Activated CD4-positive, alpha-beta memory T cell treated with anti-CD3 and anti-CD28 coated beads, Interleukin-2, amount 10 ng/mL, durations not matched to agents 7 days and 5 days (primary cell): ENCODE measurements around the gene OR1D5. TPM values are rescaled to one million over a fixed set of nuclear protein-coding genes. Genes with fewer than 3 reads are reported as not detected.
"Not testable (repeated sequence)": the region's sequence is repeated elsewhere in the genome, so short reads cannot be mapped to it uniquely, and the experiment has no call there.

Experiments used
- CTCF ChIA-PET: fragments of 350-600 bp; sonication (Branson Sonifier 250); formaldehyde crosslinking; loops from one replicate; lab custom pipeline; 2021; ENCODE audit warnings: antibody characterized with exemption, inconsistent platforms; lab: Charles Lee
- POLR2A ChIA-PET: fragments of 350-600 bp; sonication (Branson Sonifier 250); formaldehyde crosslinking; loops from one replicate; lab custom pipeline; 2021; ENCODE audit warnings: antibody characterized with exemption; lab: Charles Lee
- DNase-seq: peaks from one replicate; pipeline ENCODE4 v3.0.0-alpha.2; 2020
- H3K27ac Mint-ChIP-seq: one replicate; pipeline ENCODE4 v1.8.0; 2021; ENCODE audit warnings: mild to moderate bottlenecking, mixed read lengths
- H3K27me3 Mint-ChIP-seq: one replicate; pipeline ENCODE4 v1.8.0; 2021; ENCODE audit warnings: mixed read lengths
- H3K36me3 Mint-ChIP-seq: one replicate; pipeline ENCODE4 v1.8.0; 2021; ENCODE audit warnings: low read depth, mixed read lengths
- H3K4me1 Mint-ChIP-seq: one replicate; pipeline ENCODE4 v1.8.0; 2021; ENCODE audit warnings: mixed read lengths
- H3K4me3 Mint-ChIP-seq: one replicate; pipeline ENCODE4 v1.8.0; 2021; ENCODE audit warnings: mild to moderate bottlenecking, mixed read lengths
- H3K9me3 Mint-ChIP-seq: one replicate; pipeline ENCODE4 v1.8.0; 2021; ENCODE audit warnings: mixed read lengths
- total RNA-seq, 2 experiments: library from RNA; stranded (reverse); gene quantifications; one replicate each; pipeline ENCODE4 v1.2.3, GENCODE V29; 2021

OR1D5 gene
- total RNA-seq, 2 experiments from 2014 or later = not detected

GRCh38 chr17:3037259-3037658 is 26.1 kb downstream of the OR1D5 start:
- ChIA-PET CTCF (no interaction called here), POLR2A (no interaction called here)
- Mint-ChIP-seq H3K36me3 (no peaks in the 10 kb centered on the region), H3K4me1 (peaks cover 2% of the 10 kb centered on the region), H3K27me3 (peaks cover 2% of the 10 kb centered on the region), H3K27ac (no peak overlapping the region), H3K4me3 (no peak overlapping the region), H3K9me3 (no peaks in the 10 kb centered on the region)
- no peak for DNase-seq

GRCh38 chr17:3036800-3037199 is 26.6 kb downstream of the OR1D5 start:
- no peaks in the 10 kb centered on the region for H3K9me3 Mint-ChIP-seq
- H3K4me3 Mint-ChIP-seq = no peak overlapping the region
- peaks cover 2% of the 10 kb centered on the region for H3K27me3 Mint-ChIP-seq
- POLR2A ChIA-PET = no interaction called here
- H3K27ac Mint-ChIP-seq = no peak overlapping the region
- DNase-seq = no peak
- CTCF ChIA-PET = no interaction called here
- peaks cover 2% of the 10 kb centered on the region for H3K4me1 Mint-ChIP-seq
- H3K36me3 Mint-ChIP-seq = no peaks in the 10 kb centered on the region

GRCh38 chr17:3035968-3036280 is 27.5 kb downstream of the OR1D5 start:
- no peak overlapping the region for H3K4me3 Mint-ChIP-seq
- no peaks in the 10 kb centered on the region for H3K9me3 Mint-ChIP-seq
- no peak overlapping the region for H3K27ac Mint-ChIP-seq
- ChIA-PET POLR2A (no interaction called here), CTCF (no interaction called here)
- no peak for DNase-seq
- no peaks in the 10 kb centered on the region for H3K36me3 Mint-ChIP-seq
- H3K27me3 Mint-ChIP-seq = peaks cover 2% of the 10 kb centered on the region
- H3K4me1 Mint-ChIP-seq = peaks cover 2% of the 10 kb centered on the region

GRCh38 chr17:3035256-3035967 is 28.0 kb downstream of the OR1D5 start:
- H3K27ac Mint-ChIP-seq = no peak overlapping the region
- CTCF ChIA-PET = interaction anchor here (0.7 kb wide), 1 partner anchor 247 kb away, joined by 3 read pairs; no protein-coding TSS in a partner anchor

DNA sequence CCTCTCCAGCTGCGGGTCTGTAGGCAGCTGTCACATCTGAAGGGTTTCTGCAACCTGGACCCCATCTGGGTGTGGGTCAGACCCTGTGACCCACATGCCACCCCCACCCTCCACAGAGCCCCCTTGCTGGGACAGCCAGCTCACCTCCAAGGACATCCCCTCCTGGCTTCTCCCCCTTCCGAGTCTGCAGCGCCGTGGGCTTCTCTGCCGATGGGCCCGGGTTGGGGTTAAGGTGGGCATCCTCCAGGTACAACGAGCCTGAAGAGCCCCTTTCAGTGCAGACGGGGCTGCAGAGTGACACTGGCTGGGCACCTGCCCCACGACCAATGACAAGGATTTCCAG is 28.9 kb downstream of the OR1D5 start:
- H3K27me3 Mint-ChIP-seq = no peaks in the 10 kb centered on the region
- no peak overlapping the region for H3K4me3 Mint-ChIP-seq
- H3K27ac Mint-ChIP-seq = no peak overlapping the region
- DNase-seq = peak; percentile 12
- CTCF ChIA-PET = interaction anchor here (0.7 kb wide), 1 partner anchor 246 kb away, joined by 3 read pairs; no protein-coding TSS in a partner anchor
- peaks cover under 1% of the 10 kb centered on the region for H3K4me1 Mint-ChIP-seq
- H3K36me3 Mint-ChIP-seq = peaks cover 3% of the 10 kb centered on the region
- H3K9me3 Mint-ChIP-seq = no peaks in the 10 kb centered on the region
- POLR2A ChIA-PET = no interaction called here

More at GRCh38 chr17:3035256-3035967, 28.0 kb downstream of the OR1D5 start:
- H3K27me3 Mint-ChIP-seq = peaks cover 2% of the 10 kb centered on the region
- no peak overlapping the region for H3K4me3 Mint-ChIP-seq
- no peaks in the 10 kb centered on the region for H3K9me3 Mint-ChIP-seq
- DNase-seq = peak; percentile 9
- peaks cover 2% of the 10 kb centered on the region for H3K4me1 Mint-ChIP-seq
- POLR2A ChIA-PET = no interaction called here
- no peaks in the 10 kb centered on the region for H3K36me3 Mint-ChIP-seq

DNA sequence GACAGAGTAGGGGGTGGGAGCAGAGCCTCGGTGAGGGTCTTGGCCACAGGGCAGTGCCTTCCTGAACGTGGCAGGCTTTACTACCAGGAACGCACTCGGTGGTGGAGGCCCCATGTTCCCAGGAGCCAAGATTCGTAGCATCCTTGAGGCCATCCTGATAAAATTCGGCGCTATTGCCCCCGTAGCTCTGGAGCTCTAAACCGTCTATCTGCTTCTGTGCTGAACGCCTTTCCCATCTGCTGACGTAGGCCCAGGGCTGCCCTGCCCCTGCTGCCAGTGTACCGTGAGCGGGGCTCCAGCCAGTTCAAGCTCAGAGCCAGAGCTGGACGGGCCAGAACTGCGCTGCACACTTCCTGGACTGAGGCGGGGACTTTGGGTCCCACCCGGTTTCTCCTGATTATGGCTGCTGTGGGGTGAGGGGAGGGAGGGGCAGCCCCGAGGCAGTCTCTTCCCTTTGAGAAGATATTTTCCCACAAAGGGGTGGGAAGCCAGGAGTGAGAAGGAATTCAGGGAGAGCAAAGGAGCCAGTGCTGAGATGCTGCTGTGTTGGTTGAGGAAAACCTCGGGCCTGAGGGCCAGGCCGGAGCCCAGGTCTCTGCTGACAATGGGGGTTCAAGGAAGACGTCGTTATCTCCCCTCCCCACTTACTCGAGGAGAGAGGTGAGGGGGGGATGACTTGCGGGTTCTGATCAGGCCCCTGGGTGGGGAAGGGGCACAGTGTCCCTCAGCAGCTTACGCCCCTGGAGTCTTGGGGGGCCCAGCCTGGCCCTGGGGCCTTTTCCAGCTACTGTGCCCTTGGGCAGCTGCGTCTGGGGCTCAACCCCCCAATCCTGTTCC is 29.4 kb downstream of the OR1D5 start:
- ChIA-PET CTCF (interaction anchor here (0.6 kb wide), 1 partner anchor 22 kb away, joined by 3 read pairs; no protein-coding TSS in a partner anchor), POLR2A (no interaction called here)
- H3K27me3 Mint-ChIP-seq = no peaks in the 10 kb centered on the region
- DNase-seq = peak; percentile 11
- H3K36me3 Mint-ChIP-seq = peaks cover 8% of the 10 kb centered on the region
- H3K4me3 Mint-ChIP-seq = no peak overlapping the region
- no peak overlapping the region for H3K27ac Mint-ChIP-seq
- H3K4me1 Mint-ChIP-seq = no peaks in the 10 kb centered on the region
- no peaks in the 10 kb centered on the region for H3K9me3 Mint-ChIP-seq

- POLR2A ChIA-PET = no interaction called here
- CTCF ChIA-PET = no interaction called here
- no peak overlapping the region for H3K4me3 Mint-ChIP-seq
- no peak overlapping the region for H3K27ac Mint-ChIP-seq
- no peaks in the 10 kb centered on the region for H3K4me1 Mint-ChIP-seq
- H3K27me3 Mint-ChIP-seq = no peaks in the 10 kb centered on the region
- H3K36me3 Mint-ChIP-seq = peaks cover 9% of the 10 kb centered on the region
- DNase-seq = peak; percentile 9
- no peaks in the 10 kb centered on the region for H3K9me3 Mint-ChIP-seq
These were observed 30.2 kb downstream of the OR1D5 start for GRCh38 chr17:3033248-3033640.

- no peaks in the 10 kb centered on the region for H3K4me1 Mint-ChIP-seq
- no peak overlapping the region for H3K27ac Mint-ChIP-seq
- ChIA-PET CTCF (no interaction called here), POLR2A (interaction anchor here (0.6 kb wide), 1 partner anchor 471 kb away, joined by 3 read pairs; no protein-coding TSS in a partner anchor)
- no peaks in the 10 kb centered on the region for H3K27me3 Mint-ChIP-seq
- peaks cover 9% of the 10 kb centered on the region for H3K36me3 Mint-ChIP-seq
- DNase-seq = peak; percentile 10
- no peaks in the 10 kb centered on the region for H3K9me3 Mint-ChIP-seq
- H3K4me3 Mint-ChIP-seq = no peak overlapping the region
These were observed 30.9 kb downstream of the OR1D5 start for GRCh38 chr17:3032258-3033247.

- H3K27me3 Mint-ChIP-seq, DNase-seq, H3K9me3 Mint-ChIP-seq, H3K4me1 Mint-ChIP-seq, H3K4me3 Mint-ChIP-seq, POLR2A ChIA-PET, H3K36me3 Mint-ChIP-seq, CTCF ChIA-PET, H3K27ac Mint-ChIP-seq: not testable (repeated sequence)
These were observed 32.4 kb downstream of the OR1D5 start for GRCh38 chr17:3030852-3031470.

GRCh38 chr17:3030096-3030495 is 33.3 kb downstream of the OR1D5 start:
- POLR2A ChIA-PET = no interaction called here
- H3K27me3 Mint-ChIP-seq = no peaks in the 10 kb centered on the region

GRCh38 chr17:3029213-3029913 is 34.0 kb downstream of the OR1D5 start:
- no peak for DNase-seq
- Mint-ChIP-seq H3K4me3 (no peak overlapping the region), H3K36me3 (peaks cover 9% of the 10 kb centered on the region), H3K27ac (no peak overlapping the region), H3K4me1 (no peaks in the 10 kb centered on the region), H3K9me3 (no peaks in the 10 kb centered on the region), H3K27me3 (no peaks in the 10 kb centered on the region)
- POLR2A ChIA-PET = no interaction called here
- CTCF ChIA-PET = no interaction called here

More at GRCh38 chr17:3030096-3030495, 33.3 kb downstream of the OR1D5 start:
- peaks cover 9% of the 10 kb centered on the region for H3K36me3 Mint-ChIP-seq
- CTCF ChIA-PET = no interaction called here
- no peak overlapping the region for H3K4me3 Mint-ChIP-seq
- no peak overlapping the region for H3K27ac Mint-ChIP-seq
- no peaks in the 10 kb centered on the region for H3K9me3 Mint-ChIP-seq
- no peaks in the 10 kb centered on the region for H3K4me1 Mint-ChIP-seq
- no peak for DNase-seq
